H7 (cell line): Measurements from ENCODE around the gene PITX2. TPM values are rescaled to one million over a fixed set of nuclear protein-coding genes. Genes with fewer than 3 reads are reported as not detected.

Experiments used
- total RNA-seq: library from RNA; depleted of rRNA; stranded (reverse); fragments of >200 nt; shearing (Covaris generic); gene quantifications from 2 replicates; pipeline ENCODE4 v1.2.3, GENCODE V29; 2014; rRNA removed

The PITX2 gene
- total RNA-seq, 1 experiment from 2014 or later: 92.3 TPM

Other genes starting within 250 kb of the PITX2 start
- gene ENPEP, start 146.9 kb downstream of the PITX2 start, total RNA-seq: 0.44 and 0.76 TPM in 2 replicates